ENCODE measurements around the gene CYSRT1.

CYSRT1 gene

GRCh38 chr9:137272241-137273094 lies 47.5 kb downstream of the CYSRT1 start:
- Histone ChIP-seq H3K9me3 (ENCODE audit: control extremely low read depth in 1 of 5, control insufficient read depth in 4 of 5, insufficient read depth in 2 of 5, low read depth in 1 of 5, low read length in 4 of 5) (no peaks in the 10 kb centered on the region), H3K4me1 (ENCODE audit: control extremely low read depth in 1 of 4, control insufficient read depth in 4 of 4, insufficient read depth in 4 of 4, low read length in 3 of 4) (peaks cover 0 to 72% (median 66%) of the 10 kb centered on the region in 4 experiments), H3K27me3 (replicated peaks in 2 of 5; ENCODE audit: control insufficient read depth in 4 of 5, insufficient read depth in 5 of 5, low read length in 4 of 5) (no peaks in the 10 kb centered on the region), H3K4me3 (ENCODE audit: control insufficient read depth in 1 of 7, extremely low read depth in 1 of 7, insufficient read depth in 4 of 7, low read depth in 2 of 7, low read length in 6 of 7) (no peak overlapping the region), H3K36me3 (ENCODE audit: control insufficient read depth in 4 of 4, insufficient read depth in 4 of 4, low read length in 3 of 4) (peaks cover 3 to 39% (median 25%) of the 10 kb centered on the region in 4 experiments), H3K27ac (ENCODE audit: insufficient read depth in 1 of 2, low read depth in 1 of 2, low read length in 2 of 2, poor library complexity in 1 of 2, severe bottlenecking in 2 of 2) (no peak overlapping the region)
- WGBS (ENCODE audit: insufficient coverage) = 96% methylated on average over 36 of the region's 39 CpGs
- no peak for DNase-seq
- ChIA-PET CTCF (interaction anchor here (1.0 to 2.6 kb wide), 5 partner anchors 10 to 36 kb away, joined by 3 to 13 read pairs (median 3); no protein-coding TSS in a partner anchor), POLR2A (no interaction called here)

GRCh38 chr9:137273095-137273490 lies 48.1 kb downstream of the CYSRT1 start:
- no peak overlapping the region for H3K4me3 ChIP-seq (ENCODE audit: control insufficient read depth in 1 of 7, extremely low read depth in 1 of 7, insufficient read depth in 4 of 7, low read depth in 2 of 7, low read length in 6 of 7)
- H3K27ac ChIP-seq (ENCODE audit: insufficient read depth in 1 of 2, low read depth in 1 of 2, low read length in 2 of 2, poor library complexity in 1 of 2, severe bottlenecking in 2 of 2) = no peak overlapping the region
- H3K27me3 ChIP-seq (replicated peaks in 2 of 5; ENCODE audit: control insufficient read depth in 4 of 5, insufficient read depth in 5 of 5, low read length in 4 of 5) = no peaks in the 10 kb centered on the region
- H3K9me3 ChIP-seq (ENCODE audit: control extremely low read depth in 1 of 5, control insufficient read depth in 4 of 5, insufficient read depth in 2 of 5, low read depth in 1 of 5, low read length in 4 of 5) = no peaks in the 10 kb centered on the region
- CTCF ChIA-PET = interaction anchor here (0.5 to 2.6 kb wide), 5 partner anchors 9 to 177 kb away, joined by 3 to 13 read pairs (median 3); no protein-coding TSS in a partner anchor
- H3K36me3 ChIP-seq (ENCODE audit: control insufficient read depth in 4 of 4, insufficient read depth in 4 of 4, low read length in 3 of 4) = peaks cover 3 to 37% (median 25%) of the 10 kb centered on the region in 4 experiments
- POLR2A ChIA-PET = no interaction called here
- DNase-seq = no peak
- 92% methylated on average over 12 of the region's 13 CpGs for WGBS (ENCODE audit: insufficient coverage)
- peaks cover 0 to 70% (median 65%) of the 10 kb centered on the region in 4 experiments for H3K4me1 ChIP-seq (ENCODE audit: control extremely low read depth in 1 of 4, control insufficient read depth in 4 of 4, insufficient read depth in 4 of 4, low read length in 3 of 4)

GRCh38 chr9:137273611-137274320 lies 48.8 kb downstream of the CYSRT1 start:
- Histone ChIP-seq H3K9me3 (ENCODE audit: control extremely low read depth in 1 of 5, control insufficient read depth in 4 of 5, insufficient read depth in 2 of 5, low read depth in 1 of 5, low read length in 4 of 5) (no peaks in the 10 kb centered on the region), H3K4me3 (ENCODE audit: control insufficient read depth in 1 of 7, extremely low read depth in 1 of 7, insufficient read depth in 4 of 7, low read depth in 2 of 7, low read length in 6 of 7) (no peak overlapping the region), H3K36me3 (ENCODE audit: control insufficient read depth in 4 of 4, insufficient read depth in 4 of 4, low read length in 3 of 4) (peaks cover 3 to 34% (median 23%) of the 10 kb centered on the region in 4 experiments), H3K27me3 (replicated peaks in 2 of 5; ENCODE audit: control insufficient read depth in 4 of 5, insufficient read depth in 5 of 5, low read length in 4 of 5) (no peaks in the 10 kb centered on the region), H3K27ac (ENCODE audit: insufficient read depth in 1 of 2, low read depth in 1 of 2, low read length in 2 of 2, poor library complexity in 1 of 2, severe bottlenecking in 2 of 2) (no peak overlapping the region), H3K4me1 (ENCODE audit: control extremely low read depth in 1 of 4, control insufficient read depth in 4 of 4, insufficient read depth in 4 of 4, low read length in 3 of 4) (peaks cover 0 to 69% (median 63%) of the 10 kb centered on the region in 4 experiments)
- ChIA-PET POLR2A (no interaction called here), CTCF (interaction anchor here (0.5 to 2.6 kb wide), 5 partner anchors 12 to 176 kb away, joined by 3 to 13 read pairs (median 3); no protein-coding TSS in a partner anchor)
- DNase-seq = no peak
- WGBS (ENCODE audit: insufficient coverage) = 88% methylated on average over 14 of the region's 15 CpGs

- Histone ChIP-seq H3K36me3 (ENCODE audit: control insufficient read depth in 4 of 4, insufficient read depth in 4 of 4, low read length in 3 of 4) (peaks cover 4 to 36% (median 23%) of the 10 kb centered on the region in 4 experiments), H3K27ac (ENCODE audit: insufficient read depth in 1 of 2, low read depth in 1 of 2, low read length in 2 of 2, poor library complexity in 1 of 2, severe bottlenecking in 2 of 2) (no peak overlapping the region), H3K27me3 (replicated peaks in 2 of 5; ENCODE audit: control insufficient read depth in 4 of 5, insufficient read depth in 5 of 5, low read length in 4 of 5) (no peaks in the 10 kb centered on the region), H3K4me1 (ENCODE audit: control extremely low read depth in 1 of 4, control insufficient read depth in 4 of 4, insufficient read depth in 4 of 4, low read length in 3 of 4) (peaks cover 0 to 71% (median 69%) of the 10 kb centered on the region in 4 experiments), H3K9me3 (ENCODE audit: control extremely low read depth in 1 of 5, control insufficient read depth in 4 of 5, insufficient read depth in 2 of 5, low read depth in 1 of 5, low read length in 4 of 5) (no peaks in the 10 kb centered on the region), H3K4me3 (ENCODE audit: control insufficient read depth in 1 of 7, extremely low read depth in 1 of 7, insufficient read depth in 4 of 7, low read depth in 2 of 7, low read length in 6 of 7) (no peak overlapping the region)
- WGBS (ENCODE audit: insufficient coverage) = 95% methylated on average over 6 of the region's 10 CpGs
- CTCF ChIA-PET = interaction anchor here (1.3 to 2.6 kb wide), 2 partner anchors 11 to 22 kb away, joined by 6 to 13 read pairs; no protein-coding TSS in a partner anchor
- POLR2A ChIA-PET = no interaction called here
- no peak for DNase-seq
Observed at GRCh38 chr9:137275203-137275587, 50.2 kb downstream of the CYSRT1 start.

Measured in common myeloid progenitor, CD34-positive (primary cell).